DMS 273 treated with DMSO at 0.1 percent for 48 hours (cell line): ENCODE measurements around the gene MEGF8.

Experiments used
- DNase-seq: peaks from one replicate; lab custom pipeline; 2025; lab: John Stamatoyannopoulos, UW

MEGF8 gene

GRCh38 chr19:42420055-42420544 is 94.7 kb downstream of the MEGF8 start:
- peak; percentile 50 for DNase-seq

GRCh38 chr19:42421101-42421500 is 95.7 kb downstream of the MEGF8 start:
- no peak for DNase-seq

- no peak for DNase-seq
Observed at GRCh38 chr19:42421591-42422031, 96.2 kb downstream of the MEGF8 start.

- no peak for DNase-seq
Observed at GRCh38 chr19:42422092-42422900, 96.9 kb downstream of the MEGF8 start.

- no peak for DNase-seq
Observed at GRCh38 chr19:42422901-42423461, 97.5 kb downstream of the MEGF8 start.

- no peak for DNase-seq
Observed at GRCh38 chr19:42423462-42424344, 98.3 kb downstream of the MEGF8 start.

GRCh38 chr19:42424345-42424707 is 98.9 kb downstream of the MEGF8 start:
- DNase-seq = no peak

- DNase-seq = no peak
Observed at GRCh38 chr19:42424712-42425131, 99.3 kb downstream of the MEGF8 start.

GRCh38 chr19:42426643-42427042 is 101.2 kb downstream of the MEGF8 start:
- DNase-seq = no peak

GRCh38 chr19:42427313-42427712 is 101.9 kb downstream of the MEGF8 start, which contains the start of gene LIPE:
Gene LIPE (minus strand): TSS chr19:42427388. CDS start chr19:42427149, 239 bp downstream.
- DNase-seq = no peak
